CD14-positive monocyte (primary cell): ENCODE data around the gene PLS1. TPM values are rescaled to one million over a fixed set of nuclear protein-coding genes. Genes with fewer than 3 reads are reported as not detected.

Experiments used
- DNase-seq, 3 donors: peaks; one replicate each; pipeline ENCODE4 v3.0.0-alpha.2; 2011 to 2022
- H2AFZ ChIP-seq: 2 replicates; pipeline ENCODE4 v1.6.0; 2012; ENCODE audit warnings: mild to moderate bottlenecking, low read depth, low read length, inconsistent platforms; ENCODE audit not compliant: insufficient read depth, poor library complexity, severe bottlenecking
- H3K27ac ChIP-seq, 2 donors: 1 replicate in 1 of 2; 2 replicates in 1 of 2; pipeline ENCODE4 v1.5.1; 2012 to 2013; ENCODE audit warnings: low read length in 2 of 2, control low read depth in 1 of 2, inconsistent platforms in 1 of 2, low read depth in 1 of 2, mild to moderate bottlenecking in 1 of 2
- H3K27me3 ChIP-seq, 2 donors: one replicate each; pipeline versions ENCODE4 v1.6.0 to v1.6.1; 2011 to 2013; ENCODE audit warnings: low read length in 2 of 2; ENCODE audit not compliant: control insufficient read depth in 2 of 2, insufficient read depth in 2 of 2
- H3K36me3 ChIP-seq, 2 donors: replicated peaks in 1 of 2; 1 replicate in 1 of 2; 2 replicates in 1 of 2; pipeline versions ENCODE4 v1.5.1 to v1.6.1; 2012 to 2013; ENCODE audit warnings: low read length in 2 of 2, control low read depth in 1 of 2, inconsistent platforms in 1 of 2, mild to moderate bottlenecking in 1 of 2; ENCODE audit not compliant: insufficient read depth in 2 of 2, control insufficient read depth in 1 of 2
- H3K4me1 ChIP-seq, 2 donors: 1 replicate in 1 of 2; 2 replicates in 1 of 2; pipeline versions ENCODE4 v1.5.1 to v1.6.1; 2012 to 2013; ENCODE audit warnings: low read length in 2 of 2, control low read depth in 1 of 2, inconsistent platforms in 1 of 2, mild to moderate bottlenecking in 1 of 2, moderate library complexity in 1 of 2; ENCODE audit not compliant: insufficient read depth in 2 of 2, control insufficient read depth in 1 of 2
- H3K4me2 ChIP-seq: replicated peaks from 2 replicates; pipeline ENCODE3; 2012; ENCODE audit warnings: low read length, moderate library complexity, mild to moderate bottlenecking; ENCODE audit not compliant: poor library complexity, severe bottlenecking; ENCODE audit errors: extremely low read depth
- H3K4me3 ChIP-seq, 3 experiments: fragments of 200-600 bp in 1 of 3; sonication (generic) in 1 of 3; replicated peaks in 1 of 3; 1 replicate in 2 of 3; 2 replicates in 1 of 3; pipeline ENCODE4 v1.5.1; 2011 to 2013; ENCODE audit warnings: low read length in 3 of 3, mild to moderate bottlenecking in 3 of 3, control low read depth in 2 of 3, low read depth in 2 of 3, inconsistent platforms in 1 of 3, moderate library complexity in 1 of 3
- H3K79me2 ChIP-seq: 2 replicates; pipeline ENCODE4 v1.6.0; 2012; ENCODE audit warnings: mild to moderate bottlenecking, control low read depth, inconsistent platforms, low read length, moderate library complexity; ENCODE audit not compliant: insufficient read depth
- H3K9ac ChIP-seq: 2 replicates; pipeline ENCODE4 v1.6.0; 2017; ENCODE audit warnings: low read length, mild to moderate bottlenecking; ENCODE audit not compliant: insufficient read depth, poor library complexity, severe bottlenecking
- H3K9me3 ChIP-seq, 2 donors: replicated peaks in 1 of 2; 1 replicate in 1 of 2; 2 replicates in 1 of 2; pipeline versions ENCODE4 v1.5.1 to v1.6.1; 2012 to 2013; ENCODE audit warnings: low read length in 2 of 2, control low read depth in 1 of 2; ENCODE audit not compliant: control insufficient read depth in 1 of 2, insufficient read depth in 1 of 2
- H4K20me1 ChIP-seq: 2 replicates; pipeline ENCODE4 v1.6.0; 2012; ENCODE audit warnings: mild to moderate bottlenecking, low read length, control low read depth, moderate library complexity; ENCODE audit not compliant: insufficient read depth
- H3K27ac Mint-ChIP-seq, 7 donors: one replicate each; pipeline ENCODE4 v1.8.0; 2020; ENCODE audit warnings: mild to moderate bottlenecking in 7 of 7, mixed read lengths in 7 of 7, moderate library complexity in 6 of 7, inconsistent platforms in 2 of 7
- H3K27me3 Mint-ChIP-seq, 3 donors: one replicate each; pipeline ENCODE4 v1.8.0; 2021 to 2022; ENCODE audit warnings: low read depth in 3 of 3, mild to moderate bottlenecking in 3 of 3, mixed read lengths in 3 of 3, moderate library complexity in 3 of 3, inconsistent platforms in 1 of 3
- H3K36me3 Mint-ChIP-seq, 2 donors: one replicate each; pipeline ENCODE4 v1.8.0; 2020; ENCODE audit warnings: mixed read lengths in 2 of 2, inconsistent platforms in 1 of 2, mild to moderate bottlenecking in 1 of 2
- H3K4me1 Mint-ChIP-seq: one replicate; pipeline ENCODE4 v1.8.0; 2020; ENCODE audit warnings: mild to moderate bottlenecking, mixed read lengths
- H3K4me3 Mint-ChIP-seq, 2 donors: one replicate each; pipeline ENCODE4 v1.8.0; 2020; ENCODE audit warnings: mild to moderate bottlenecking in 2 of 2, mixed read lengths in 2 of 2, moderate library complexity in 1 of 2
- H3K9me3 Mint-ChIP-seq, 7 donors: one replicate each; pipeline ENCODE4 v1.8.0; 2020 to 2022; ENCODE audit warnings: mixed read lengths in 7 of 7, mild to moderate bottlenecking in 6 of 7, moderate library complexity in 6 of 7, inconsistent platforms in 2 of 7
- WGBS: methylation state at CpG from one replicate; pipeline ENCODE4 v1.1.5; 2013; ENCODE audit warnings: missing lambda C conversion rate; ENCODE audit not compliant: insufficient coverage; 5-methylcytosine and 5-hydroxymethylcytosine counted together
- intact Hi-C, 2 donors: fragments of 100-400 bp; cut with micrococcal nuclease; formaldehyde crosslinking; loops; one replicate each; pipeline versions ENCODE4 v1.15.0 to v1.15.1; 2023
- polyA plus RNA-seq, 3 donors: library from polyadenylated mRNA; depleted of rRNA in 1 of 3; unstranded in 2 of 3; stranded (reverse) in 1 of 3; fragments of 300-500 nt in 2 of 3; fragments of >200 nt in 1 of 3; fragmentation: Illumina TruSeq in 2 of 3; gene quantifications; 1 replicate in 2 of 3; 2 replicates in 1 of 3; pipeline ENCODE4 v1.2.3, GENCODE V29; 2012 to 2021
- TF ChIP-seq, protein P1 (sequence below): fragments of 200-600 bp; IDR thresholded peaks from one replicate; pipeline ENCODE4 v1.8.0; 2022; ENCODE audit warnings: antibody characterized with exemption, mild to moderate bottlenecking

Gene PLS1
- polyA plus RNA-seq, 3 donors: 0.09 to 0.17 TPM; not detected in 1

DNA sequence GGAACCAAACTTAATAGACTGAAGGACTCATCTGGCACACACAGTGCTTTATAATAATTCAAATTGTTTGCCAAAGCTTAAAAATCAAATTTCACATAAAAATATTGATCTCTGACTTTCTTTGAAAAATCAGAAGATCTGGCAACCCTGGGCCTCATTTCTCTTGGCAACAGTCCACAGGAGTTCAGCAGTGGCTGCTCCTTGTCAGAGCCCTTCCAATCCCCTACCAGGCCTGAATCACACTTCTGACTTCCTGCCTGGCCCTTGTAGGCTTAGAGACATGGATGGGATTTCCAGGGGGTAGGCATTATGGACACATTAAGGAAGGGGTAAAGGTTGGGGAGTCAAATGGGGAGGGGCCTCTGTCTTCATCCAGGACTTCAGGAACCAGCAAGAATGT lies 55.5 kb downstream of the PLS1 start:
- intact Hi-C loops: no loop called here

DNA sequence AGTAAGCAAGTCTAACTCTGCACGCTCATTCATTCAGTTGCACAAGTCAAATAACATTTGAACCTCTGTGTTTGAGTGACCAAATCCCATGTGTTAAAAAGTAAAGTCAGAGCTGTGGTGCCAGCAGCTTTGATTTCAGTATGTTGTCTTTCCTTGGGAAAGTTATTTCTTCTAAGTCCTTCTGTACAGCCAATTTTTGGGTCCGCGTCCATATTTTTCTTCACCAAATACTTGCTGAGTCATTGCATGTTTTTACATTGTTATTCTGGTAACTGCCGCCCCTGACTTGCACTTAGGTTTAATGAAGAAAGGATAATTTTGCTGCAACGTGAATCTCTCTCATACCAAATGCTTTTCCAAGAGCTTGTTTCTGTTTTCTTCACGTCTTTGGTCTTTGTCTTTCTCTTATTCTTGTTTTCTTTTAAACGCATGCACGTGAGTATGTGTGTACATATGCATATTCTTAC lies 56.7 kb downstream of the PLS1 start:
- Histone ChIP-seq H2AFZ (no peak overlapping the region), H3K9me3 (no peaks in the 10 kb centered on the region)
- WGBS: no CpG with 5 or more reads among the region's 8 CpGs

More for the DNA sequence above, 55.5 kb downstream of the PLS1 start:
- no peaks in the 10 kb centered on the region for H3K36me3 Mint-ChIP-seq
- DNase-seq: no peak
- H3K4me3 ChIP-seq: no peak overlapping the region
- no peak overlapping the region for H2AFZ ChIP-seq
- H3K27me3 ChIP-seq: no peaks in the 10 kb centered on the region
- peaks cover 0 to 2% (median 0%) of the 10 kb centered on the region in 7 donors for H3K9me3 Mint-ChIP-seq
- no peak overlapping the region for H3K27ac ChIP-seq
- no peaks in the 10 kb centered on the region for H3K27me3 Mint-ChIP-seq
- peaks cover 8% of the 10 kb centered on the region for H3K4me1 Mint-ChIP-seq
- no peaks in the 10 kb centered on the region for H4K20me1 ChIP-seq
- no peak overlapping the region for H3K4me3 Mint-ChIP-seq
- TF ChIP-seq, protein P1, sequence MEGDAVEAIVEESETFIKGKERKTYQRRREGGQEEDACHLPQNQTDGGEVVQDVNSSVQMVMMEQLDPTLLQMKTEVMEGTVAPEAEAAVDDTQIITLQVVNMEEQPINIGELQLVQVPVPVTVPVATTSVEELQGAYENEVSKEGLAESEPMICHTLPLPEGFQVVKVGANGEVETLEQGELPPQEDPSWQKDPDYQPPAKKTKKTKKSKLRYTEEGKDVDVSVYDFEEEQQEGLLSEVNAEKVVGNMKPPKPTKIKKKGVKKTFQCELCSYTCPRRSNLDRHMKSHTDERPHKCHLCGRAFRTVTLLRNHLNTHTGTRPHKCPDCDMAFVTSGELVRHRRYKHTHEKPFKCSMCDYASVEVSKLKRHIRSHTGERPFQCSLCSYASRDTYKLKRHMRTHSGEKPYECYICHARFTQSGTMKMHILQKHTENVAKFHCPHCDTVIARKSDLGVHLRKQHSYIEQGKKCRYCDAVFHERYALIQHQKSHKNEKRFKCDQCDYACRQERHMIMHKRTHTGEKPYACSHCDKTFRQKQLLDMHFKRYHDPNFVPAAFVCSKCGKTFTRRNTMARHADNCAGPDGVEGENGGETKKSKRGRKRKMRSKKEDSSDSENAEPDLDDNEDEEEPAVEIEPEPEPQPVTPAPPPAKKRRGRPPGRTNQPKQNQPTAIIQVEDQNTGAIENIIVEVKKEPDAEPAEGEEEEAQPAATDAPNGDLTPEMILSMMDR: no peak
- no peaks in the 10 kb centered on the region for H3K36me3 ChIP-seq
- no peak overlapping the region for H3K27ac Mint-ChIP-seq
- H3K4me1 ChIP-seq: peaks cover under 1 to 2% of the 10 kb centered on the region in 2 donors
- no peaks in the 10 kb centered on the region for H3K9me3 ChIP-seq
- no peak overlapping the region for H3K4me2 ChIP-seq
- no peak overlapping the region for H3K9ac ChIP-seq
- H3K79me2 ChIP-seq: no peaks in the 10 kb centered on the region

More for the DNA sequence above, 56.7 kb downstream of the PLS1 start:
- peaks cover 14% of the 10 kb centered on the region for H3K4me1 Mint-ChIP-seq
- no peaks in the 10 kb centered on the region for H3K27me3 ChIP-seq
- no peaks in the 10 kb centered on the region for H3K36me3 ChIP-seq
- H3K9me3 Mint-ChIP-seq: no peaks in the 10 kb centered on the region
- H3K4me2 ChIP-seq: no peak overlapping the region
- H3K4me1 ChIP-seq: peaks cover 4 to 7% of the 10 kb centered on the region in 2 donors
- H3K27ac Mint-ChIP-seq: no peak overlapping the region
- no peaks in the 10 kb centered on the region for H3K36me3 Mint-ChIP-seq
- no peaks in the 10 kb centered on the region for H3K27me3 Mint-ChIP-seq
- H3K27ac ChIP-seq: no peak overlapping the region
- DNase-seq: no peak
- no peaks in the 10 kb centered on the region for H3K79me2 ChIP-seq
- H3K9ac ChIP-seq: no peak overlapping the region
- TF ChIP-seq, protein P1: no peak
- no peaks in the 10 kb centered on the region for H4K20me1 ChIP-seq
- no peak overlapping the region for H3K4me3 Mint-ChIP-seq
- no peak overlapping the region for H3K4me3 ChIP-seq
- intact Hi-C loops: no loop called here
